Femur (tissue), 1 donor: ENCODE measurements around the gene KLHDC9.

ENCODE experiments used
- DNase-seq: peaks from one replicate; pipeline ENCODE4 v3.0.0-alpha.2; 2017

KLHDC9 gene

GRCh38 chr1:161133220-161133740 is 35.1 kb downstream of the KLHDC9 start:
- DNase-seq: no peak

GRCh38 chr1:161137881-161138280 is 39.7 kb downstream of the KLHDC9 start:
- DNase-seq: no peak

GRCh38 chr1:161138431-161138830 is 40.3 kb downstream of the KLHDC9 start:
- no peak for DNase-seq

- DNase-seq: no peak
These were observed 41.6 kb downstream of the KLHDC9 start for GRCh38 chr1:161139766-161140165.

GRCh38 chr1:161140755-161141400 is 42.7 kb downstream of the KLHDC9 start:
- DNase-seq: no peak

- no peak for DNase-seq
These were observed 47.7 kb downstream of the KLHDC9 start for GRCh38 chr1:161145832-161146231.
